GM12801 (cell line): ENCODE results near the gene KCNMB1.

Source experiments
- CTCF ChIP-seq: IDR thresholded peaks from one replicate; pipeline ENCODE4 v1.5.1; 2011; ENCODE audit warnings: control low read depth; ENCODE audit not compliant: insufficient read length; ENCODE audit errors: extremely low read depth

The KCNMB1 gene

GRCh38 chr5:170377027-170377426 is 12.1 kb downstream of the KCNMB1 start:
- TF ChIP-seq CTCF, result no peak

- no peak for TF ChIP-seq CTCF
Observed at GRCh38 chr5:170375283-170375682, 13.9 kb downstream of the KCNMB1 start.

- no peak for TF ChIP-seq CTCF
Observed at GRCh38 chr5:170372971-170373370, 16.2 kb downstream of the KCNMB1 start.

GRCh38 chr5:170368586-170368985 is 20.6 kb downstream of the KCNMB1 start:
- no peak for TF ChIP-seq CTCF

GRCh38 chr5:170366276-170366675 is 22.9 kb downstream of the KCNMB1 start:
- TF ChIP-seq CTCF, result no peak

- TF ChIP-seq CTCF, result no peak
Observed at GRCh38 chr5:170365831-170366230, 23.3 kb downstream of the KCNMB1 start.

- no peak for TF ChIP-seq CTCF
Observed at GRCh38 chr5:170365011-170365410, 24.2 kb downstream of the KCNMB1 start.

- no peak for TF ChIP-seq CTCF
Observed at GRCh38 chr5:170363671-170364070, 25.5 kb downstream of the KCNMB1 start.
